ENCODE results near the gene KCNJ11. TPM values are rescaled to one million over a fixed set of nuclear protein-coding genes. Genes with fewer than 3 reads are reported as not detected.
"Not testable (repeated sequence)": the region's sequence is repeated elsewhere in the genome, so short reads cannot be mapped to it uniquely, and the experiment has no call there.

The KCNJ11 gene
- total RNA-seq, 1 experiment from 2014 or later = 2.9 TPM

DNA sequence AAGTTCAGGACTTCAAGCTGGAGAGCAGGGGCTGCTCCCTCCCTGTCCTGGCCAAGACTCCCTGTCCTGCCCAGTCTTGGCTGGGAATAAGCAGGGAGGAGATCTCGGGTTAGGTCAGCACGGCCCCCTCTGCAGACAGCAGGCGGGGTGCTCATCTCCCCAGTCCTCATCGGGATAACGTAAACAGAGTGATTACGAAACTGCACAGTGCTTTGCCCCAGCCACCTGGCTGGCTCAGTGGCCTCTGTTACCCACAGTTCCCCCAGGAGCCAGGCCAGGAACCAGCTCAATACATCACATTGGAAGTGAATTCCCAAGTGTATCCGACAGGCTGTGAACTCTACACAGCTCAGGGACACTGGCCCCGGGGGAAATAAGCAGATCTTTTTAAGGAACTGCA lies 42.7 kb upstream of the KCNJ11 start:
- TF ChIP-seq, protein P1, sequence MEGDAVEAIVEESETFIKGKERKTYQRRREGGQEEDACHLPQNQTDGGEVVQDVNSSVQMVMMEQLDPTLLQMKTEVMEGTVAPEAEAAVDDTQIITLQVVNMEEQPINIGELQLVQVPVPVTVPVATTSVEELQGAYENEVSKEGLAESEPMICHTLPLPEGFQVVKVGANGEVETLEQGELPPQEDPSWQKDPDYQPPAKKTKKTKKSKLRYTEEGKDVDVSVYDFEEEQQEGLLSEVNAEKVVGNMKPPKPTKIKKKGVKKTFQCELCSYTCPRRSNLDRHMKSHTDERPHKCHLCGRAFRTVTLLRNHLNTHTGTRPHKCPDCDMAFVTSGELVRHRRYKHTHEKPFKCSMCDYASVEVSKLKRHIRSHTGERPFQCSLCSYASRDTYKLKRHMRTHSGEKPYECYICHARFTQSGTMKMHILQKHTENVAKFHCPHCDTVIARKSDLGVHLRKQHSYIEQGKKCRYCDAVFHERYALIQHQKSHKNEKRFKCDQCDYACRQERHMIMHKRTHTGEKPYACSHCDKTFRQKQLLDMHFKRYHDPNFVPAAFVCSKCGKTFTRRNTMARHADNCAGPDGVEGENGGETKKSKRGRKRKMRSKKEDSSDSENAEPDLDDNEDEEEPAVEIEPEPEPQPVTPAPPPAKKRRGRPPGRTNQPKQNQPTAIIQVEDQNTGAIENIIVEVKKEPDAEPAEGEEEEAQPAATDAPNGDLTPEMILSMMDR (IDR thresholded peaks at IDR 0.05; ENCODE audit: unreplicated experiment) = no peak
- intact Hi-C loops (cut with micrococcal nuclease; ENCODE audit: unreplicated experiment) = no loop called here
- no peaks in the 10 kb centered on the region for H3K4me1 Mint-ChIP-seq (ENCODE audit: low read depth, unreplicated experiment)
- no peak overlapping the region for H3K27ac Mint-ChIP-seq (ENCODE audit: unreplicated experiment)
- no peaks in the 10 kb centered on the region for H3K36me3 Mint-ChIP-seq (ENCODE audit: insufficient read depth, unreplicated experiment)
- CTCF ChIA-PET = interaction anchor here (0.7 kb wide), 1 partner anchor 47 kb away, joined by 3 read pairs; no protein-coding TSS in a partner anchor
- H3K4me3 Mint-ChIP-seq (ENCODE audit: low read depth, unreplicated experiment) = no peak overlapping the region
- no TSS peak for BruUV-seq (replicated peaks)
- no peaks in the 10 kb centered on the region for H3K9me3 Mint-ChIP-seq (ENCODE audit: low read depth, unreplicated experiment)
- peaks cover 70% of the 10 kb centered on the region for H3K27me3 Mint-ChIP-seq (ENCODE audit: unreplicated experiment)
- DNase-seq = no peak

DNA sequence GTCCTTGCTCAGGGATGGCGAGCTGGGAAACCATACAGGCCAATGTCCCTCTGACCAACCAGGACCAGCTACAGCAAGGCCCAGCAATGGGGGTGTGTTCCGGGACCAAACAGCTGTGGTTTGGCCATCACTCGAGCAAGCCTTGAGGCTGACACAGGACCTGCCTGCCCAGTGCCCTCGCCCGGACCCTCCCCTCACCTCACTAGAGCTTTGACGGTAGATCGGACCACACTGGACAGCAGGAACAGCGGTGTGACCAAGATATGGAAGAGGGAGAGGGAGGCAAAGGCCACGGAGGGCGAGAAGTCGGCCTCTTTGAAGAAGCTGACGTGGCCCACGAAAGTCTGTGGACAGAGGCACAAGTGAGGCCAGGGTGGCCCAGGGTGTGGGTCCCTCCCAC lies 42.2 kb upstream of the KCNJ11 start:
- no peak for DNase-seq
- no peaks in the 10 kb centered on the region for H3K9me3 Mint-ChIP-seq (ENCODE audit: low read depth, unreplicated experiment)
- intact Hi-C loops (cut with micrococcal nuclease; ENCODE audit: unreplicated experiment) = no loop called here
- no TSS peak for BruUV-seq (replicated peaks)
- no peaks in the 10 kb centered on the region for H3K36me3 Mint-ChIP-seq (ENCODE audit: insufficient read depth, unreplicated experiment)
- TF ChIP-seq, protein P1 (IDR thresholded peaks at IDR 0.05; ENCODE audit: unreplicated experiment) = no peak
- no peak overlapping the region for H3K27ac Mint-ChIP-seq (ENCODE audit: unreplicated experiment)
- no peak overlapping the region for H3K4me3 Mint-ChIP-seq (ENCODE audit: low read depth, unreplicated experiment)
- peaks cover 65% of the 10 kb centered on the region for H3K27me3 Mint-ChIP-seq (ENCODE audit: unreplicated experiment)
- CTCF ChIA-PET = interaction anchor here (0.7 to 1.2 kb wide), 2 partner anchors 10 to 47 kb away, joined by 3 read pairs; no protein-coding TSS in a partner anchor
- H3K4me1 Mint-ChIP-seq (ENCODE audit: low read depth, unreplicated experiment) = no peaks in the 10 kb centered on the region

DNA sequence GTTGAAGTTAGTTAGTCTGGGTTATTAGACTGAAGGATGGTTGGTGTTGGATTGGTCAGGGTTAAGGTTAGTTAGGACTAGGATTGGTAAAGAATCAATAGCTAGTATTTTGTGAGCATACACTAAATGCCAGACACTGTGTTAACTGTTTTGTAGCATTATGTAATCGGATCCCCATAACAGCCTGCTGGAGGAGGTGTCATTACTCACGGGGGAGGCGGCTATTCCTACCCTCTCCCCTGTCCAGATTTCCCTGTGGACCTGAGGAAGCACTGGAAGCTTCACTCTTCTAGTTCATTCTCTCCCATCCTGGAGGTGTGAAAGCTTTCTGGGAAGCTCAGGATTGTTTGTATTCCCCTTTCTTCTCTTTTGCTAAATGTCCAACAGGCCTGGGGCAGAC lies 40.5 kb upstream of the KCNJ11 start:
- H3K4me1 Mint-ChIP-seq (ENCODE audit: low read depth, unreplicated experiment) = peaks cover 4% of the 10 kb centered on the region
- no peaks in the 10 kb centered on the region for H3K36me3 Mint-ChIP-seq (ENCODE audit: insufficient read depth, unreplicated experiment)
- DNase-seq = no peak
- H3K27ac Mint-ChIP-seq (ENCODE audit: unreplicated experiment) = no peak overlapping the region
- peaks cover 55% of the 10 kb centered on the region for H3K27me3 Mint-ChIP-seq (ENCODE audit: unreplicated experiment)
- TF ChIP-seq, protein P1 (IDR thresholded peaks at IDR 0.05; ENCODE audit: unreplicated experiment) = no peak
- H3K4me3 Mint-ChIP-seq (ENCODE audit: low read depth, unreplicated experiment) = no peak overlapping the region
- CTCF ChIA-PET = no interaction called here
- BruUV-seq (replicated peaks) = no TSS peak
- intact Hi-C loops (cut with micrococcal nuclease; ENCODE audit: unreplicated experiment) = no loop called here
- H3K9me3 Mint-ChIP-seq (ENCODE audit: low read depth, unreplicated experiment) = no peaks in the 10 kb centered on the region

DNA sequence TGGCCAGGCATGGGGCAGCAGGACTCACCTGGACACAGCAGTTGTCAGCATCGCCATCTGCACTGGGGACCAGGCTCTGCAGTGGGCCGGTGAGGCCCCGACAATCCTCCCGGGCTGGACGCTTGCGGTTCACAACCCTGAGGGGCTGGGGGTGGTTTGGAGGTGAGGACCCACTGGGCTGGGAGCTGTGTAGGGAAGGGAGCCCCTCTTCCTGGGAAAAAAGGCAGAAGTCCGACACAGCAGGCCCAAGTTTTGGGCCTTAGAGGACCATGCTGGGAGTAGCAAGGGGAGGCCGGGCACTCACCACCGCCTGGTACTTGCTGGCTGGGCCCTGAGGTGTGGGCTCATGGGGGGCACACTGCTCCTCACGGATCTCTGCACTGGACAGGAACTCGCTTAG lies 39.8 kb upstream of the KCNJ11 start:
- TF ChIP-seq, protein P1 (IDR thresholded peaks at IDR 0.05; ENCODE audit: unreplicated experiment) = no peak
- intact Hi-C loops (cut with micrococcal nuclease; ENCODE audit: unreplicated experiment) = no loop called here
- Mint-ChIP-seq H3K27me3 (ENCODE audit: unreplicated experiment) (peaks cover 55% of the 10 kb centered on the region), H3K4me3 (ENCODE audit: low read depth, unreplicated experiment) (no peak overlapping the region), H3K36me3 (ENCODE audit: insufficient read depth, unreplicated experiment) (no peaks in the 10 kb centered on the region), H3K27ac (ENCODE audit: unreplicated experiment) (no peak overlapping the region), H3K9me3 (ENCODE audit: low read depth, unreplicated experiment) (no peaks in the 10 kb centered on the region), H3K4me1 (ENCODE audit: low read depth, unreplicated experiment) (peaks cover 10% of the 10 kb centered on the region)
- no peak for DNase-seq
- CTCF ChIA-PET = no interaction called here
- BruUV-seq (replicated peaks) = no TSS peak

DNA sequence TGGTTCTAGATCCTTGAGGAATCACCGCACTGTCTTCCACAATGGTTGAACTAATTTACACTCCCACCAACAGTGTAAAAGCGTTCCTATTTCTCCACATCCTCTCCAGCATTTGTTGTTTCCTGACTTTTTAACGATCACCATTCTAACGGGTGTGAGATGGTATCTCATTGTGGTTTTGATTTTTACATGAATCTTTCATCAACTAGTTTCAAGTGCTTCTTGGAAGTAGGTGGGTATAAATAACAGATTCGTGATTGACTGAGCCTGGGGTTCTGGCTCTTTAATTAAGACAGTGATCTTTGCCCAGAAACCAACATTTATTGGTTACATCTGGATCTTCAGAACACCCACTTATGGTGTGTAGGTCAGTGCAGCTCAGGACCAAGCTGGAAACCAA lies 37.8 kb upstream of the KCNJ11 start:
- DNase-seq = not testable (repeated sequence)

More for the DNA sequence above, 37.8 kb upstream of the KCNJ11 start:
- BruUV-seq (replicated peaks); H3K4me1 Mint-ChIP-seq (ENCODE audit: low read depth, unreplicated experiment); H3K9me3 Mint-ChIP-seq (ENCODE audit: low read depth, unreplicated experiment); H3K36me3 Mint-ChIP-seq (ENCODE audit: insufficient read depth, unreplicated experiment); H3K27ac Mint-ChIP-seq (ENCODE audit: unreplicated experiment); H3K4me3 Mint-ChIP-seq (ENCODE audit: low read depth, unreplicated experiment); CTCF ChIA-PET; intact Hi-C loops (cut with micrococcal nuclease; ENCODE audit: unreplicated experiment): not testable (repeated sequence)
- peaks cover 62% of the 10 kb centered on the region for H3K27me3 Mint-ChIP-seq (ENCODE audit: unreplicated experiment)

Data from Calu3 (cell line).